ENCODE measurements around the gene CDK17. TPM values are rescaled to one million over a fixed set of nuclear protein-coding genes. Genes with fewer than 3 reads are reported as not detected.

CDK17 gene
- total and polyA plus RNA-seq, 2 of the 8 experiments (the other 6 are each of a cell fraction or from before 2014, with no cell fraction given), result 5.8 to 20.0 TPM

GRCh38 chr12:96293093-96293492, 107.1 kb downstream of the CDK17 start:
- H3K56ac ChIP-seq (replicated peaks; ENCODE audit: insufficient read length, low read depth, low read length), result no peak overlapping the region
- no peaks in the 10 kb centered on the region for H3K27me3 ChIP-seq (replicated peaks in 1 of 4; ENCODE audit: control insufficient read depth in 3 of 4, extremely low read depth in 1 of 4, insufficient read depth in 3 of 4, low read length in 3 of 4)
- H3K27ac ChIP-seq (ENCODE audit: low read depth, low read length), result no peak overlapping the region
- no peak overlapping the region for H2BK5ac ChIP-seq (ENCODE audit: low read depth, low read length)
- no peak overlapping the region for H2AK5ac ChIP-seq (ENCODE audit: low read depth, low read length)
- H3K9me3 ChIP-seq (ENCODE audit: insufficient read depth in 2 of 2, low read depth in 1 of 2, low read length in 1 of 2), result no peaks in the 10 kb centered on the region
- no peak overlapping the region for H3K4ac ChIP-seq (replicated peaks; ENCODE audit: insufficient read length, low read depth, low read length)
- no peak for TF ChIP-seq YY1 (IDR thresholded peaks at IDR 0.05; ENCODE audit: low read depth, low read length)
- no peak for TF ChIP-seq EGR1 (IDR thresholded peaks at IDR 0.05; ENCODE audit: borderline replicate concordance, low read depth, low read length)
- TF ChIP-seq SRF (IDR thresholded peaks at IDR 0.05; ENCODE audit: low read depth, low read length), result no peak
- TF ChIP-seq GTF2F1 (IDR thresholded peaks at IDR 0.05; ENCODE audit: borderline replicate concordance, low read depth, low read length), result no peak
- no peak for TF ChIP-seq SAP30 (IDR thresholded peaks at IDR 0.05; ENCODE audit: insufficient read depth, insufficient replicate concordance, low read length)
- TF ChIP-seq TEAD4 (IDR thresholded peaks at IDR 0.05; ENCODE audit: low read depth, low read length), result no peak
- no peak for TF ChIP-seq KDM4A (IDR thresholded peaks at IDR 0.05; ENCODE audit: low read depth, low read length, severe bottlenecking)
- H2BK120ac ChIP-seq (replicated peaks; ENCODE audit: low read depth, low read length), result no peak overlapping the region
- H3K23ac ChIP-seq (ENCODE audit: insufficient read length), result no peak overlapping the region
- ChIA-PET CTCF (ENCODE audit: partially characterized antibody) (no interaction called here), POLR2A (ENCODE audit: partially characterized antibody) (interaction anchor here (1.3 kb wide), 1 partner anchor 10 kb away, joined by 4 read pairs; no protein-coding TSS in a partner anchor)
- no peaks in the 10 kb centered on the region for H4K20me1 ChIP-seq (replicated peaks in 1 of 2; ENCODE audit: control insufficient read depth in 1 of 2, insufficient read depth in 2 of 2, low read length in 2 of 2)
- FAIRE-seq (no peak), DNase-seq (ENCODE audit: low read depth in 1 of 2, low spot score in 2 of 2) (no peak)
- H4K5ac ChIP-seq (ENCODE audit: insufficient read length, low read depth, low read length), result no peak overlapping the region
- H3K4me3 ChIP-seq (ENCODE audit: extremely low read depth in 1 of 4, insufficient read depth in 2 of 4, low read depth in 3 of 4, low read length in 4 of 4), result no peak overlapping the region
- H3K36me3 ChIP-seq (ENCODE audit: control insufficient read depth in 2 of 4, insufficient read depth in 4 of 4, low read length in 3 of 4), result peaks cover 0 to 15% (median 0%) of the 10 kb centered on the region in 4 experiments; a peak in 2 of 8 replicates
- no peak overlapping the region for H2AFZ ChIP-seq (ENCODE audit: low read length)
- H3K4me2 ChIP-seq (ENCODE audit: insufficient read depth in 1 of 2, low read depth in 2 of 2, low read length in 2 of 2), result no peak overlapping the region
- no peaks in the 10 kb centered on the region for H3K79me1 ChIP-seq (ENCODE audit: low read depth, low read length)
- H3K4me1 ChIP-seq (replicated peaks in 1 of 4; ENCODE audit: control insufficient read depth in 3 of 4, insufficient read depth in 4 of 4, low read length in 3 of 4), result no peaks in the 10 kb centered on the region; a peak in 1 of 7 replicates
- H3K14ac ChIP-seq (ENCODE audit: insufficient read length), result no peak overlapping the region
- H2BK12ac ChIP-seq (ENCODE audit: low read depth, low read length), result no peak overlapping the region
- WGBS, 2 experiments (ENCODE audit: extremely low coverage in 1 of 2, insufficient coverage in 1 of 2, insufficient read length in 1 of 2, insufficient replicate concordance in 2 of 2, low coverage in 1 of 2, low lambda C conversion rate in 2 of 2, missing lambda C conversion rate in 1 of 2), result 98% methylated on average over 2 of the region's 2 CpGs; no CpG with 5 or more reads in 1 of the 2 experiments
- H2BK15ac ChIP-seq (ENCODE audit: low read length), result no peak overlapping the region
- no peak overlapping the region for H4K91ac ChIP-seq (replicated peaks; ENCODE audit: insufficient read length, low read length)
- no peak overlapping the region for H3K18ac ChIP-seq (ENCODE audit: extremely low read depth, low read length)
- no peak overlapping the region for H2BK20ac ChIP-seq (ENCODE audit: low read length)
- no peak overlapping the region for H4K8ac ChIP-seq (ENCODE audit: extremely low read depth, insufficient read depth, low read length)
- no peaks in the 10 kb centered on the region for H3K79me2 ChIP-seq (ENCODE audit: control insufficient read depth in 1 of 2, insufficient read depth in 2 of 2, low read length in 2 of 2)
- H3K23me2 ChIP-seq (ENCODE audit: low read depth, low read length), result no peaks in the 10 kb centered on the region
- no peak overlapping the region for H3K9ac ChIP-seq (replicated peaks in 1 of 4; ENCODE audit: extremely low read depth in 1 of 4, low read depth in 3 of 4, low read length in 3 of 4)
